PC-3 (cell line): ENCODE results near the gene MANBA. TPM values are rescaled to one million over a fixed set of nuclear protein-coding genes. Genes with fewer than 3 reads are reported as not detected.
A peak's percentile ranks its signal among the peaks of the same experiment; 100 is the strongest.

Experiments used
- ATAC-seq: fragments of 200-7000 bp; cut with Tn5 transposase; 2 replicates; pipeline ENCODE4 v1.9.1; 2020; ENCODE audit warnings: mild to moderate bottlenecking, moderate library complexity
- BruUV-seq: library from RNA; stranded (reverse); fragments of 400-500 nt; replicated peaks from 2 replicates; lab custom pipeline; 2021; lab: Mats Ljungman, UMichigan
- CTCF ChIA-PET: fragments of 300-600 bp; sonication (Branson Sonifier 250); formaldehyde crosslinking; loops from one replicate; lab custom pipeline; 2022; ENCODE audit warnings: antibody characterized with exemption; lab: Charles Lee
- POLR2A ChIA-PET: fragments of 300-600 bp; sonication (Branson Sonifier 250); formaldehyde crosslinking; loops from one replicate; lab custom pipeline; 2022; ENCODE audit warnings: antibody characterized with exemption; ENCODE audit not compliant: unreplicated experiment; lab: Charles Lee
- DNase-seq: peaks from one replicate; pipeline ENCODE4 v3.0.0-alpha.2; 2015
- H2AFZ ChIP-seq: fragments of 300-600 bp; sonication (generic); 2 replicates; pipeline ENCODE4 v1.6.0; 2016; ENCODE audit warnings: antibody characterized with exemption, low read length
- H3F3A ChIP-seq: fragments of 300-600 bp; sonication (generic); one replicate; pipeline ENCODE4 v1.6.0; 2017; ENCODE audit warnings: antibody characterized with exemption, low read length, control low read depth, mild to moderate bottlenecking; ENCODE audit not compliant: unreplicated experiment
- H3K27ac ChIP-seq: fragments of 300-600 bp; sonication (generic); 2 replicates; pipeline ENCODE4 v1.5.1; 2016; ENCODE audit warnings: mild to moderate bottlenecking, low read length
- H3K27me3 ChIP-seq: fragments of 300-600 bp; sonication (generic); 2 replicates; pipeline ENCODE4 v1.6.1; 2016; ENCODE audit warnings: low read length, mixed read lengths
- H3K36me3 ChIP-seq: fragments of 300-600 bp; sonication (generic); 2 replicates; pipeline ENCODE4 v1.6.1; 2016; ENCODE audit warnings: low read depth, mixed run types, low read length, mixed read lengths
- H3K4me1 ChIP-seq: fragments of 300-600 bp; sonication (generic); 2 replicates; pipeline ENCODE4 v1.5.1; 2016; ENCODE audit warnings: low read length; ENCODE audit not compliant: insufficient read depth
- H3K4me2 ChIP-seq: fragments of 300-600 bp; sonication (generic); 2 replicates; pipeline ENCODE4 v1.6.0; 2016; ENCODE audit warnings: low read length
- H3K4me3 ChIP-seq: fragments of 300-600 bp; sonication (generic); 2 replicates; pipeline ENCODE4 v1.5.1; 2016; ENCODE audit warnings: mild to moderate bottlenecking, low read length, mixed read lengths
- H3K79me2 ChIP-seq: fragments of 300-600 bp; sonication (generic); 2 replicates; pipeline ENCODE4 v1.6.1; 2017; ENCODE audit warnings: low read length, mixed read lengths
- H3K9ac ChIP-seq: fragments of 300-600 bp; sonication (generic); 2 replicates; pipeline ENCODE4 v1.6.0; 2016; ENCODE audit warnings: mild to moderate bottlenecking, low read length
- H3K9me2 ChIP-seq: fragments of 300-600 bp; sonication (generic); replicated peaks from 2 replicates; pipeline ENCODE4 v1.6.1; 2016; ENCODE audit warnings: mixed run types, low read length, mixed read lengths
- H3K9me3 ChIP-seq: fragments of 300-600 bp; sonication (generic); 2 replicates; pipeline ENCODE4 v1.6.1; 2016; ENCODE audit warnings: low read length, mixed read lengths
- H4K20me1 ChIP-seq: fragments of 300-600 bp; sonication (generic); 2 replicates; pipeline ENCODE4 v1.6.1; 2016; ENCODE audit warnings: low read length, mixed read lengths
- CTCF ChIP-seq: fragments of 300-600 bp; sonication (generic); conservative IDR thresholded peaks from 2 replicates; pipeline ENCODE4 v1.5.1; 2017; ENCODE audit warnings: antibody characterized with exemption, low read depth, mild to moderate bottlenecking, low read length
- EZH2 ChIP-seq: fragments of 300-600 bp; sonication (generic); IDR thresholded peaks from one replicate; pipeline ENCODE4 v1.6.1; 2017; ENCODE audit warnings: antibody characterized with exemption, mild to moderate bottlenecking, low read length; ENCODE audit not compliant: unreplicated experiment
- EZH2phosphoT487 ChIP-seq: fragments of 300-600 bp; sonication (generic); IDR thresholded peaks from 2 replicates; pipeline ENCODE4 v1.6.1; 2018; ENCODE audit warnings: mild to moderate bottlenecking, antibody characterized with exemption, low read length, borderline replicate concordance
- intact Hi-C: fragments of 100-400 bp; cut with micrococcal nuclease; formaldehyde crosslinking; loops from 2 replicates; pipeline ENCODE4 v1.9.0; 2023
- total RNA-seq: library from RNA; depleted of rRNA; stranded (reverse); fragments of >200 nt; gene quantifications from 2 replicates; pipeline ENCODE4 v1.2.3, GENCODE V29; 2014

The MANBA gene
- total RNA-seq, 1 experiment from 2014 or later = 20.9 TPM

GRCh38 chr4:102604222-102604940 is 156.4 kb downstream of the MANBA start:
- Histone ChIP-seq H3F3A (no peaks in the 10 kb centered on the region), H3K9ac (no peak overlapping the region), H3K36me3 (peaks cover 20% of the 10 kb centered on the region), H3K4me3 (no peak overlapping the region), H3K9me2 (no peaks in the 10 kb centered on the region), H2AFZ (no peak overlapping the region), H3K4me1 (peaks cover 30% of the 10 kb centered on the region), H3K79me2 (no peaks in the 10 kb centered on the region), H3K27ac (no peak overlapping the region), H3K4me2 (no peak overlapping the region), H3K27me3 (no peaks in the 10 kb centered on the region), H3K9me3 (no peaks in the 10 kb centered on the region), H4K20me1 (no peaks in the 10 kb centered on the region)
- POLR2A ChIA-PET = no interaction called here
- ATAC-seq (no peak), DNase-seq (no peak)
- intact Hi-C loops = no loop called here
- CTCF ChIA-PET = no interaction called here
- no peak for TF ChIP-seq EZH2
- no peak for TF ChIP-seq EZH2phosphoT487
- TF ChIP-seq CTCF = no peak
- no TSS peak for BruUV-seq

- Histone ChIP-seq H3K36me3 (peaks cover 32% of the 10 kb centered on the region), H3K27me3 (no peaks in the 10 kb centered on the region), H4K20me1 (no peaks in the 10 kb centered on the region), H3K27ac (peak overlapping the region; percentile 78), H3K9me2 (no peaks in the 10 kb centered on the region), H2AFZ (no peak overlapping the region), H3K4me3 (no peak overlapping the region), H3K4me1 (peaks cover 33% of the 10 kb centered on the region), H3K4me2 (peak overlapping the region; percentile 39), H3K79me2 (no peaks in the 10 kb centered on the region), H3K9ac (peak overlapping the region; percentile 44), H3F3A (no peaks in the 10 kb centered on the region), H3K9me3 (no peaks in the 10 kb centered on the region)
- DNase-seq (peak; percentile 56), ATAC-seq (peak; percentile 53)
- TF ChIP-seq EZH2phosphoT487 (no peak), CTCF (no peak), EZH2 (no peak)
- ChIA-PET CTCF (no interaction called here), POLR2A (no interaction called here)
- intact Hi-C loops = no loop called here
- BruUV-seq = TSS peak; percentile 54
Measured at GRCh38 chr4:102601586-102602227, 159.1 kb downstream of the MANBA start.

GRCh38 chr4:102600689-102601088 is 160.1 kb downstream of the MANBA start:
- no TSS peak for BruUV-seq
- ChIA-PET POLR2A (no interaction called here), CTCF (no interaction called here)
- H3K36me3 ChIP-seq = peaks cover 34% of the 10 kb centered on the region
- no peak overlapping the region for H3K27ac ChIP-seq
- no peaks in the 10 kb centered on the region for H3F3A ChIP-seq
- H3K79me2 ChIP-seq = no peaks in the 10 kb centered on the region
- no peaks in the 10 kb centered on the region for H4K20me1 ChIP-seq
- DNase-seq (no peak), ATAC-seq (no peak)
- H3K9ac ChIP-seq = no peak overlapping the region
- intact Hi-C loops = no loop called here
- no peak overlapping the region for H3K4me2 ChIP-seq
- H3K9me3 ChIP-seq = no peaks in the 10 kb centered on the region
- no peaks in the 10 kb centered on the region for H3K9me2 ChIP-seq
- peaks cover 33% of the 10 kb centered on the region for H3K4me1 ChIP-seq
- H2AFZ ChIP-seq = no peak overlapping the region
- H3K4me3 ChIP-seq = no peak overlapping the region
- TF ChIP-seq EZH2phosphoT487 (no peak), CTCF (no peak), EZH2 (no peak)
- H3K27me3 ChIP-seq = no peaks in the 10 kb centered on the region
